Measurements from ENCODE around the gene LSM10. TPM values are rescaled to one million over a fixed set of nuclear protein-coding genes. Genes with fewer than 3 reads are reported as not detected.

LSM10 gene
- polyA plus RNA-seq, 4 donors = 24.9 to 55.5 (median 50.0) TPM

DNA sequence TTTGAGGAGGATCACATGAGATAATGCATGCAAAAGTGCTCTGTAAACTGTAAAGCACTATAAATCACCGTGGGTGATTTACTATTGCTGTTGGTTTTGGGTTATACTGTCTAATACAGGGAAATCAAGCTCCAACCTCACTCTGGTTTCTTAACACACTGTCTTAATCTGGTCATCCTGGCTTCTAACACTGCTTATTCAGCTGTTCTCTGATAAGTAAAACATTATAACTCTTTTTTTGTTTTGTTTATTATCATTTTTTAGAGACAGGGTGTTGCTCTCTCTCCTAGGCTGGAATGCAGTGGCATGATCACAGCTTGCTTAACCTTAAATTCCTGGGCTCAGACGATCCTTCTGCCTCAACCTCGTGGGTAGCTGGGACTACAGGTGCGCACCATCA, 21.9 kb upstream of the LSM10 start:
- FAIRE-seq (no peak), DNase-seq (no peak)
- Histone ChIP-seq H3K36me3 (ENCODE audit: control insufficient read depth in 3 of 3, insufficient read depth in 2 of 3, low read depth in 1 of 3, low read length in 3 of 3) (peaks cover 0 to 20% (median 0%) of the 10 kb centered on the region in 3 donors), H3K9me3 (ENCODE audit: control insufficient read depth in 2 of 2, insufficient read depth in 1 of 2, low read depth in 1 of 2, low read length in 1 of 2) (no peaks in the 10 kb centered on the region), H3K27me3 (ENCODE audit: control insufficient read depth in 3 of 3, insufficient read depth in 3 of 3, low read length in 3 of 3) (no peaks in the 10 kb centered on the region), H3K4me3 (ENCODE audit: low read depth in 1 of 3, low read length in 3 of 3) (no peak overlapping the region), H3K4me1 (ENCODE audit: control insufficient read depth in 3 of 3, insufficient read depth in 2 of 3, low read depth in 1 of 3, low read length in 2 of 3) (no peaks in the 10 kb centered on the region), H3K27ac (ENCODE audit: low read depth in 1 of 3, low read length in 2 of 3) (no peak overlapping the region)
- 83 to 92% (median 87%) methylated on average over 4 of the region's 4 CpGs for WGBS, 3 donors

- WGBS, 3 donors = 84 to 88% (median 87%) methylated on average over 3 of the region's 3 CpGs
- Histone ChIP-seq H3K36me3 (ENCODE audit: control insufficient read depth in 3 of 3, insufficient read depth in 2 of 3, low read depth in 1 of 3, low read length in 3 of 3) (peaks cover 0 to 17% (median 0%) of the 10 kb centered on the region in 3 donors), H3K27me3 (ENCODE audit: control insufficient read depth in 3 of 3, insufficient read depth in 3 of 3, low read length in 3 of 3) (no peaks in the 10 kb centered on the region), H3K9me3 (ENCODE audit: control insufficient read depth in 2 of 2, insufficient read depth in 1 of 2, low read depth in 1 of 2, low read length in 1 of 2) (no peaks in the 10 kb centered on the region), H3K4me1 (ENCODE audit: control insufficient read depth in 3 of 3, insufficient read depth in 2 of 3, low read depth in 1 of 3, low read length in 2 of 3) (no peaks in the 10 kb centered on the region), H3K27ac (ENCODE audit: low read depth in 1 of 3, low read length in 2 of 3) (no peak overlapping the region), H3K4me3 (ENCODE audit: low read depth in 1 of 3, low read length in 3 of 3) (no peak overlapping the region)
- FAIRE-seq = no peak
- DNase-seq = no peak
Measured at GRCh38 chr1:36419140-36419539, 21.4 kb upstream of the LSM10 start.

DNA sequence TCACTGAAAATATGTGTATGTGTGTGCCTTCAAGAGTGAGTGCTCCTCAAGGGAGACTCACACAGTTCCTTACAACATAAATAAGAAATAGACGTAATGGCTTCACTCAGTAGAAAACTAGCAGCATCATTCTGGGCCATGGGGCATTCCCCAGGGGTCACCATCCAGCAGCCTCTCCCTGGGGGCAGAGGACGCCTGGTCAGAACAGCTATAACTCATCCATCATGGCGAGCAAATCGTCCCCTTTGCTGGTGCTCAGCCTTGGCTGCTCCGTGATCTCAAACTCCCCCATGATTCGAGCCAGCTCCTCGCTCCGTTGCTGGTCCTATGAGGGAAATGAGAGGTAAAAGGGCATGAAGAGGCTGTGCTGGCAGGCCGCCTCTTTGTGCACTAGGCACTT, 20.2 kb upstream of the LSM10 start:
- FAIRE-seq (no peak), DNase-seq (no peak)
- no peak overlapping the region for H3K27ac ChIP-seq (ENCODE audit: low read depth in 1 of 3, low read length in 2 of 3)
- no peaks in the 10 kb centered on the region for H3K9me3 ChIP-seq (ENCODE audit: control insufficient read depth in 2 of 2, insufficient read depth in 1 of 2, low read depth in 1 of 2, low read length in 1 of 2)
- H3K27me3 ChIP-seq (ENCODE audit: control insufficient read depth in 3 of 3, insufficient read depth in 3 of 3, low read length in 3 of 3) = no peaks in the 10 kb centered on the region
- 84 to 90% (median 88%) methylated on average over 9 of the region's 9 CpGs for WGBS, 3 donors
- H3K36me3 ChIP-seq (ENCODE audit: control insufficient read depth in 3 of 3, insufficient read depth in 2 of 3, low read depth in 1 of 3, low read length in 3 of 3) = peaks cover 0 to 15% (median 0%) of the 10 kb centered on the region in 3 donors
- H3K4me1 ChIP-seq (ENCODE audit: control insufficient read depth in 3 of 3, insufficient read depth in 2 of 3, low read depth in 1 of 3, low read length in 2 of 3) = no peaks in the 10 kb centered on the region
- H3K4me3 ChIP-seq (ENCODE audit: low read depth in 1 of 3, low read length in 3 of 3) = no peak overlapping the region

DNA sequence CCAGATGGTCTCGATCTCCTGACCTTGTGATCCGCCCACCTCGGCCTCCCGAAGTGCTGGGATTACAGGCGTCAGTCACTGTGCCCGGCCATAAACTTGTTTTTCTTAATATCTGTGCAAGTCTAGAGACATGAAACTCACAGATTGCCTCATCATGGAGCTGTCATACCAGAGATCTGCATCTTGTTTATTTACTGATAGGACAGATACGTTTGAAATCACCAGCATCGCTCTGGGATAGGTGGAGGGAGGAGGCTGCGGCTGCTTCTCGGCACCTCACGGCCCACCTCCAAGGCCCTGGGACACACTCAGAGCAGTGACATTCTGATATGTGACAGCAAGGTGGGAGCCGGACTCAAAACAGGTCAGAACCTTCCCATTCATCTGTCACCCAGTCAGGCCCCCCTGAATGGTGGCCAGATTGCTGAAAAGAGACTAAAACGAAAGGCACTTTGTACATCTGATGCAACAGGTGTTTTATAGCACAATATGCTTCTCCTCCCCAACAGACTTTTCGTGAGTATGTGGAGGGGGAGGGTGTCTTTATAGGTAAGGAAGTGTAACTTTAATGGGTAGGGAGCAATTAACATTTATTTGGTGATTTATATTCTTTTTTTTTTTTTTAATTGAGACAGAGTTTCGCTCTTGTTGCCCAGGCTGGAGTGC, 18.1 kb upstream of the LSM10 start:
- H3K27ac ChIP-seq (ENCODE audit: low read depth in 1 of 3, low read length in 2 of 3) = peak overlapping the region in 1 of 3 donors; percentile 48
- peaks cover 0 to 3% of the 10 kb centered on the region in 2 donors for H3K9me3 ChIP-seq (ENCODE audit: control insufficient read depth in 2 of 2, insufficient read depth in 1 of 2, low read depth in 1 of 2, low read length in 1 of 2)
- WGBS, 3 donors = 67 to 84% (median 74%) methylated on average over 15 of the region's 15 CpGs
- H3K4me1 ChIP-seq (ENCODE audit: control insufficient read depth in 3 of 3, insufficient read depth in 2 of 3, low read depth in 1 of 3, low read length in 2 of 3) = no peaks in the 10 kb centered on the region
- no peak for FAIRE-seq
- peak in 1 of 2 donors; percentile 63 for DNase-seq
- no peaks in the 10 kb centered on the region for H3K27me3 ChIP-seq (ENCODE audit: control insufficient read depth in 3 of 3, insufficient read depth in 3 of 3, low read length in 3 of 3)
- H3K36me3 ChIP-seq (ENCODE audit: control insufficient read depth in 3 of 3, insufficient read depth in 2 of 3, low read depth in 1 of 3, low read length in 3 of 3) = peaks cover 0 to 10% (median 0%) of the 10 kb centered on the region in 3 donors
- no peak overlapping the region for H3K4me3 ChIP-seq (ENCODE audit: low read depth in 1 of 3, low read length in 3 of 3)

- Histone ChIP-seq H3K4me3 (ENCODE audit: low read depth in 1 of 3, low read length in 3 of 3) (no peak overlapping the region), H3K27ac (ENCODE audit: low read depth in 1 of 3, low read length in 2 of 3) (no peak overlapping the region), H3K27me3 (ENCODE audit: control insufficient read depth in 3 of 3, insufficient read depth in 3 of 3, low read length in 3 of 3) (no peaks in the 10 kb centered on the region), H3K9me3 (ENCODE audit: control insufficient read depth in 2 of 2, insufficient read depth in 1 of 2, low read depth in 1 of 2, low read length in 1 of 2) (peaks cover 0 to 3% of the 10 kb centered on the region in 2 donors), H3K36me3 (ENCODE audit: control insufficient read depth in 3 of 3, insufficient read depth in 2 of 3, low read depth in 1 of 3, low read length in 3 of 3) (peaks cover 0 to 10% (median 0%) of the 10 kb centered on the region in 3 donors), H3K4me1 (ENCODE audit: control insufficient read depth in 3 of 3, insufficient read depth in 2 of 3, low read depth in 1 of 3, low read length in 2 of 3) (no peaks in the 10 kb centered on the region)
- FAIRE-seq = no peak
- 94 to 96% (median 94%) methylated on average over 4 of the region's 4 CpGs for WGBS, 3 donors
- no peak for DNase-seq
Measured at GRCh38 chr1:36414384-36414783, 16.7 kb upstream of the LSM10 start.

GRCh38 chr1:36411674-36412648, 14.3 kb upstream of the LSM10 start:
- no peak overlapping the region for H3K4me3 ChIP-seq (ENCODE audit: low read depth in 1 of 3, low read length in 3 of 3)
- peaks cover 0 to 2% (median 0%) of the 10 kb centered on the region in 3 donors for H3K36me3 ChIP-seq (ENCODE audit: control insufficient read depth in 3 of 3, insufficient read depth in 2 of 3, low read depth in 1 of 3, low read length in 3 of 3)
- 49 to 56% (median 49%) methylated on average over 11 of the region's 11 CpGs for WGBS, 3 donors
- no peaks in the 10 kb centered on the region for H3K4me1 ChIP-seq (ENCODE audit: control insufficient read depth in 3 of 3, insufficient read depth in 2 of 3, low read depth in 1 of 3, low read length in 2 of 3)
- H3K27ac ChIP-seq (ENCODE audit: low read depth in 1 of 3, low read length in 2 of 3) = no peak overlapping the region
- FAIRE-seq = no peak
- H3K9me3 ChIP-seq (ENCODE audit: control insufficient read depth in 2 of 2, insufficient read depth in 1 of 2, low read depth in 1 of 2, low read length in 1 of 2) = peaks cover 0 to 3% of the 10 kb centered on the region in 2 donors
- no peaks in the 10 kb centered on the region for H3K27me3 ChIP-seq (ENCODE audit: control insufficient read depth in 3 of 3, insufficient read depth in 3 of 3, low read length in 3 of 3)
- DNase-seq = peak in 1 of 2 donors; percentile 54

GRCh38 chr1:36408479-36408878, 10.8 kb upstream of the LSM10 start:
- WGBS, 3 donors = 69 to 86% (median 76%) methylated on average over 2 of the region's 2 CpGs
- no peak overlapping the region for H3K27ac ChIP-seq (ENCODE audit: low read depth in 1 of 3, low read length in 2 of 3)

DNA sequence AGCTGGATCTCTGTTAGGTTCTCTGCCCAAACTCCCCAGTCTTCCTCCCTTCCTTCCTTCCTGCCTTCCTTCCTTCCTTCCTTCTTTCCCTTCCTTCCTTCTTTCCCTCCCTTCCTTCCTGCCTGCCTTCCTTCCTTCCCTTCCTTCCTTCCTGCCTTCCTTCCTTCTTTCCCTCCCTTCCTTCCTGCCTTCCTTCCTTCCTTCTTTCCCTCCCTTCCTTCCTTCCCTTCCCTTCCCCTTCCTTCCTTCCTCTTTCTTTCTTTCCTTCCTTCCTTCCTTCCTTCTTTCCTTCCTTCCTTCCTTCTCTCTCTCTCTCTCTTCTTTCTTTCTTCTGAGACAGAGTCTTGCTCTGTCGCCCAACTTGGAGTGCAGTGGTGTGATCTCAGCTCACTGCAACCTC, 8.7 kb upstream of the LSM10 start:
- DNase-seq (no peak), FAIRE-seq (no peak)
- Histone ChIP-seq H3K27me3 (ENCODE audit: control insufficient read depth in 3 of 3, insufficient read depth in 3 of 3, low read length in 3 of 3) (no peaks in the 10 kb centered on the region), H3K27ac (ENCODE audit: low read depth in 1 of 3, low read length in 2 of 3) (no peak overlapping the region), H3K9me3 (ENCODE audit: control insufficient read depth in 2 of 2, insufficient read depth in 1 of 2, low read depth in 1 of 2, low read length in 1 of 2) (no peaks in the 10 kb centered on the region), H3K4me1 (ENCODE audit: control insufficient read depth in 3 of 3, insufficient read depth in 2 of 3, low read depth in 1 of 3, low read length in 2 of 3) (no peaks in the 10 kb centered on the region), H3K4me3 (ENCODE audit: low read depth in 1 of 3, low read length in 3 of 3) (no peak overlapping the region), H3K36me3 (ENCODE audit: control insufficient read depth in 3 of 3, insufficient read depth in 2 of 3, low read depth in 1 of 3, low read length in 3 of 3) (no peaks in the 10 kb centered on the region)
- WGBS, 3 donors = 86 to 90% (median 88%) methylated on average over 1 of the region's 1 CpG

More at GRCh38 chr1:36408479-36408878, 10.8 kb upstream of the LSM10 start:
- H3K4me1 ChIP-seq (ENCODE audit: control insufficient read depth in 3 of 3, insufficient read depth in 2 of 3, low read depth in 1 of 3, low read length in 2 of 3) = no peaks in the 10 kb centered on the region
- no peak overlapping the region for H3K4me3 ChIP-seq (ENCODE audit: low read depth in 1 of 3, low read length in 3 of 3)
- no peak for DNase-seq
- H3K36me3 ChIP-seq (ENCODE audit: control insufficient read depth in 3 of 3, insufficient read depth in 2 of 3, low read depth in 1 of 3, low read length in 3 of 3) = no peaks in the 10 kb centered on the region
- no peaks in the 10 kb centered on the region for H3K27me3 ChIP-seq (ENCODE audit: control insufficient read depth in 3 of 3, insufficient read depth in 3 of 3, low read length in 3 of 3)
- peaks cover 0 to 3% of the 10 kb centered on the region in 2 donors for H3K9me3 ChIP-seq (ENCODE audit: control insufficient read depth in 2 of 2, insufficient read depth in 1 of 2, low read depth in 1 of 2, low read length in 1 of 2)
- no peak for FAIRE-seq
